ENCODE results near the gene ZEB1. TPM values are rescaled to one million over a fixed set of nuclear protein-coding genes. Genes with fewer than 3 reads are reported as not detected.

The ZEB1 gene
- total and polyA plus RNA-seq, 10 of the 15 experiments (the other 5 are each of a cell fraction or from before 2014, with no cell fraction given): 10.4 to 35.6 (median 24.5) TPM

DNA sequence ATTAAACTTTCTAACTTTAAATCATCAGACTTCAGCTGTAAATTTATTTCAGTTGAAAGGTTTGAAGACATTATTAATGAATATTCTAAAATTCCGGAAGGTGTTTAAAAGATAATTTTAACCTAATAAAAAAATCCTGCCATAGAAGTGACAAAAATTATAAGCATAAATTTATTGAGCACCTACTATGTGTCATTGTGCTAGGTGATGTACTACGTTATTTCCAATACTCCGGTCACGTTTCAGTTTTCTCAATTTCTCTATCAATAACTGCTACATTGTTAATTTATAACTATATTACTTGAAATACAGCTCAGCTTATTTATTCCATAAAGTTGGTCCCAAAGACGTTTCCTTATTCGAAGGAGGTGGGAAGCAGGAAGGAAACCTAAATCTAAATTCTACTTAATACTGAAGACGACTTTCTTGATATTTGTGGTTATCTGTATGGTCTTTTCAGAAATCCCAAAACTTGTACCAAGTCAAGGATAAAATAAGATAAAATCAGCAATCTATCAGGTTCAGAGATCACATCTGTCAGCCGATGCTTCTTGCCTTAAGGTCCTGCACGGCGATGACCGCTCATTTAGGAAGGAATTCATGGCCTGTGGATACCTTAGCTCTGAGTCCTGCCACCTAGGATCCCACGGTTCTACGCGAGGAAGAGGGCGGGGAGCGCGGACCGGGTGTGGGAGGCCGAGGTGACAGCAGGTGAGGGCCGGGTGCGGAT is 1.2 kb upstream of the ZEB1 start:
- peak overlapping the region; percentile 80 for H3K4me3 ChIP-seq
- no peak for DNase-seq (ENCODE audit: low read depth, low spot score)
- BruUV-seq (replicated peaks): no TSS peak
- peak overlapping the region; percentile 100 for H3K27ac ChIP-seq (ENCODE audit: control insufficient read depth, insufficient read depth)
- peak overlapping the region; percentile 100 for H3K9ac ChIP-seq (ENCODE audit: control insufficient read depth, insufficient read depth, low read length)
- SMC1A ChIA-PET (ENCODE audit: uncharacterized antibody, unreplicated experiment): interaction anchor here (0.6 to 2.0 kb wide), 13 partner anchors 12 to 677 kb away, joined by 3 to 9 read pairs (median 4); partner anchors contain the start of gene ZNF438
- in situ Hi-C loops (cut with MboI) (no loop called here), intact Hi-C loops (cut with micrococcal nuclease; ENCODE audit: unreplicated experiment) (loop anchor here (2.0 to 10.0 kb wide), 6 partner anchors 67 to 581 kb away; no protein-coding TSS in a partner anchor)
- H3K79me2 ChIP-seq (ENCODE audit: control insufficient read depth, insufficient read depth, low read length): peaks cover 59% of the 10 kb centered on the region
- no peaks in the 10 kb centered on the region for H3K27me3 ChIP-seq (replicated peaks in 1 of 2; ENCODE audit: control insufficient read depth in 2 of 2, insufficient read depth in 2 of 2, low read length in 1 of 2)
- no peaks in the 10 kb centered on the region for H4K20me1 ChIP-seq (ENCODE audit: control insufficient read depth, insufficient read depth)
- peaks cover 7% of the 10 kb centered on the region for H3K4me1 ChIP-seq (ENCODE audit: control insufficient read depth, insufficient read depth, low read length)
- no peak for ATAC-seq
- POLR2A ChIA-PET: interaction anchor here (1.0 to 1.8 kb wide), 2 partner anchors 35 to 286 kb away, joined by 3 to 6 read pairs; partner anchors contain the start of gene ZNF438
- RAD21 ChIA-PET (ENCODE audit: unreplicated experiment): interaction anchor here (0.7 to 2.4 kb wide), 14 partner anchors 8 to 533 kb away, joined by 3 to 10 read pairs (median 3); partner anchors contain the start of gene ZNF438
- FAIRE-seq: no peak
- peak overlapping the region; percentile 70 for H2AFZ ChIP-seq (ENCODE audit: control insufficient read depth, low read depth, low read length)
- H3K4me2 ChIP-seq (ENCODE audit: control insufficient read depth, insufficient read depth): peak overlapping the region; percentile 97
- WGBS (ENCODE audit: insufficient coverage, insufficient replicate concordance, low lambda C conversion rate, missing lambda C conversion rate): 15% methylated on average over 20 of the region's 21 CpGs
- H3K36me3 ChIP-seq (ENCODE audit: control insufficient read depth in 2 of 2, insufficient read depth in 2 of 2, low read length in 1 of 2): no peaks in the 10 kb centered on the region
- CTCF ChIA-PET: interaction anchor here (0.8 to 1.7 kb wide), 5 partner anchors 67 to 534 kb away, joined by 3 to 5 read pairs (median 3); partner anchors contain the start of gene ZNF438
- no peaks in the 10 kb centered on the region for H3K9me3 ChIP-seq (replicated peaks; ENCODE audit: control insufficient read depth, insufficient read depth, low read length)
- TF ChIP-seq CREB1 (IDR thresholded peaks at IDR 0.05; ENCODE audit: low read depth) (no peak), BHLHE40 (IDR thresholded peaks at IDR 0.05; ENCODE audit: borderline replicate concordance in 1 of 2, low read depth in 2 of 2, low read length in 1 of 2) (peak; percentile 86 to 89; a peak in 3 of 4 replicates), BCL11A (IDR thresholded peaks at IDR 0.05; ENCODE audit: low read depth, low read length) (no peak), NFIC (IDR thresholded peaks at IDR 0.05; ENCODE audit: low read depth, low read length) (no peak), ZNF217 (IDR thresholded peaks at IDR 0.05) (no peak), SMC3 (IDR thresholded peaks at IDR 0.05; ENCODE audit: borderline replicate concordance, low read length) (0 out of 2 replicates have a peak, but pooled peaks have one; percentile 15), BRCA1 (IDR thresholded peaks at IDR 0.05; ENCODE audit: low read depth, low read length) (no peak), TCF3 (IDR thresholded peaks at IDR 0.05; ENCODE audit: borderline replicate concordance, insufficient read depth, low read depth, low read length) (peak; percentile 99; the same call in 1 of the 2 replicates), SUPT20H (IDR thresholded peaks at IDR 0.05; ENCODE audit: borderline replicate concordance, control insufficient read depth, low read depth, low read length) (no peak), TCF12 (IDR thresholded peaks at IDR 0.05; ENCODE audit: low read depth, low read length) (peak; percentile 98), RELA (IDR thresholded peaks at IDR 0.05; ENCODE audit: borderline replicate concordance, partially characterized antibody) (no peak), HDAC2 (IDR thresholded peaks at IDR 0.05) (no peak), SIX5 (IDR thresholded peaks at IDR 0.05; ENCODE audit: low read depth, low read length, severe bottlenecking) (no peak), MAX (IDR thresholded peaks at IDR 0.05; ENCODE audit: low read depth, low read length) (no peak), MXI1 (IDR thresholded peaks at IDR 0.05; ENCODE audit: low read depth, low read length) (no peak), HDGF (IDR thresholded peaks at IDR 0.05) (peak; percentile 71)
- TF ChIP-seq, protein P1, sequence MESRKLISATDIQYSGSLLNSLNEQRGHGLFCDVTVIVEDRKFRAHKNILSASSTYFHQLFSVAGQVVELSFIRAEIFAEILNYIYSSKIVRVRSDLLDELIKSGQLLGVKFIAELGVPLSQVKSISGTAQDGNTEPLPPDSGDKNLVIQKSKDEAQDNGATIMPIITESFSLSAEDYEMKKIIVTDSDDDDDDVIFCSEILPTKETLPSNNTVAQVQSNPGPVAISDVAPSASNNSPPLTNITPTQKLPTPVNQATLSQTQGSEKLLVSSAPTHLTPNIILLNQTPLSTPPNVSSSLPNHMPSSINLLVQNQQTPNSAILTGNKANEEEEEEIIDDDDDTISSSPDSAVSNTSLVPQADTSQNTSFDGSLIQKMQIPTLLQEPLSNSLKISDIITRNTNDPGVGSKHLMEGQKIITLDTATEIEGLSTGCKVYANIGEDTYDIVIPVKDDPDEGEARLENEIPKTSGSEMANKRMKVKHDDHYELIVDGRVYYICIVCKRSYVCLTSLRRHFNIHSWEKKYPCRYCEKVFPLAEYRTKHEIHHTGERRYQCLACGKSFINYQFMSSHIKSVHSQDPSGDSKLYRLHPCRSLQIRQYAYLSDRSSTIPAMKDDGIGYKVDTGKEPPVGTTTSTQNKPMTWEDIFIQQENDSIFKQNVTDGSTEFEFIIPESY (IDR thresholded peaks at IDR 0.05): 0 out of 2 replicates have a peak, but pooled peaks have one; percentile 3
- TF ChIP-seq, protein P2, sequence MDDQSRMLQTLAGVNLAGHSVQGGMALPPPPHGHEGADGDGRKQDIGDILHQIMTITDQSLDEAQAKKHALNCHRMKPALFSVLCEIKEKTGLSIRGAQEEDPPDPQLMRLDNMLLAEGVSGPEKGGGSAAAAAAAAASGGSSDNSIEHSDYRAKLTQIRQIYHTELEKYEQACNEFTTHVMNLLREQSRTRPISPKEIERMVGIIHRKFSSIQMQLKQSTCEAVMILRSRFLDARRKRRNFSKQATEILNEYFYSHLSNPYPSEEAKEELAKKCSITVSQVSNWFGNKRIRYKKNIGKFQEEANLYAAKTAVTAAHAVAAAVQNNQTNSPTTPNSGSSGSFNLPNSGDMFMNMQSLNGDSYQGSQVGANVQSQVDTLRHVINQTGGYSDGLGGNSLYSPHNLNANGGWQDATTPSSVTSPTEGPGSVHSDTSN (IDR thresholded peaks at IDR 0.05; ENCODE audit: insufficient replicate concordance, low read depth, low read length): peak; percentile 52
- TF ChIP-seq, protein P3, sequence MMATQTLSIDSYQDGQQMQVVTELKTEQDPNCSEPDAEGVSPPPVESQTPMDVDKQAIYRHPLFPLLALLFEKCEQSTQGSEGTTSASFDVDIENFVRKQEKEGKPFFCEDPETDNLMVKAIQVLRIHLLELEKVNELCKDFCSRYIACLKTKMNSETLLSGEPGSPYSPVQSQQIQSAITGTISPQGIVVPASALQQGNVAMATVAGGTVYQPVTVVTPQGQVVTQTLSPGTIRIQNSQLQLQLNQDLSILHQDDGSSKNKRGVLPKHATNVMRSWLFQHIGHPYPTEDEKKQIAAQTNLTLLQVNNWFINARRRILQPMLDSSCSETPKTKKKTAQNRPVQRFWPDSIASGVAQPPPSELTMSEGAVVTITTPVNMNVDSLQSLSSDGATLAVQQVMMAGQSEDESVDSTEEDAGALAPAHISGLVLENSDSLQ (IDR thresholded peaks at IDR 0.05): peak; percentile 64; the same call in 1 of the 2 replicates
